Endothelial cell of umbilical vein (primary cell): Measurements from ENCODE around the gene BTBD17. TPM values are rescaled to one million over a fixed set of nuclear protein-coding genes. Genes with fewer than 3 reads are reported as not detected.

Source experiments
- BruUV-seq: library from RNA; stranded (reverse); fragments of 400-500 nt; replicated peaks from 2 replicates; lab custom pipeline; 2021; lab: Mats Ljungman, UMichigan
- CTCF ChIA-PET: fragments of 300-600, 350-600 bp; sonication (Branson Sonifier 250); formaldehyde crosslinking; loops from one replicate; lab custom pipeline; 2021; ENCODE audit warnings: antibody characterized with exemption, inconsistent platforms; lab: Charles Lee
- POLR2A ChIA-PET: fragments of 300-600, 350-600 bp; sonication (Branson Sonifier 250); formaldehyde crosslinking; loops from one replicate; lab custom pipeline; 2021; ENCODE audit warnings: antibody characterized with exemption, inconsistent platforms; lab: Charles Lee
- DNase-seq: peaks from one replicate; pipeline ENCODE4 v3.0.0-alpha.2; 2011; ENCODE audit warnings: low read depth, low spot score
- FAIRE-seq: peaks from 2 replicates; lab custom pipeline; 2011; peaks lifted over from hg19 to GRCh38; lab: Jason Lieb, UNC
- H2AFZ ChIP-seq: 2 replicates; pipeline ENCODE4 v1.6.0; 2012; ENCODE audit warnings: low read depth, low read length, control low read depth, inconsistent platforms
- H3K27ac ChIP-seq: 2 replicates; pipeline ENCODE4 v1.5.1; 2011; ENCODE audit warnings: low read depth, mild to moderate bottlenecking, control low read depth, low read length, moderate library complexity; ENCODE audit not compliant: insufficient read depth
- H3K27me3 ChIP-seq, 2 experiments: 2 replicates each; pipeline versions ENCODE4 v1.6.0 to v1.6.1; 2011; ENCODE audit warnings: low read length in 2 of 2, mixed read lengths in 1 of 2; ENCODE audit not compliant: control insufficient read depth in 2 of 2, insufficient read depth in 2 of 2
- H3K36me3 ChIP-seq, 2 experiments: 2 replicates in 1 of 2; 3 replicates in 1 of 2; pipeline ENCODE4 v1.5.1; 2011; ENCODE audit warnings: low read length in 2 of 2, mild to moderate bottlenecking in 1 of 2, moderate library complexity in 1 of 2; ENCODE audit not compliant: control insufficient read depth in 2 of 2, insufficient read depth in 2 of 2; ENCODE audit errors: extremely low read depth in 1 of 2
- H3K4me1 ChIP-seq: 3 replicates; pipeline ENCODE4 v1.5.1; 2011; ENCODE audit warnings: mild to moderate bottlenecking, low read length; ENCODE audit not compliant: control insufficient read depth, insufficient read depth; ENCODE audit errors: extremely low read depth
- H3K4me2 ChIP-seq: 2 replicates; pipeline ENCODE4 v1.6.1; 2011; ENCODE audit warnings: low read length, control low read depth, mixed read lengths; ENCODE audit not compliant: insufficient read depth
- H3K4me3 ChIP-seq, 3 experiments: fragments of 200-600 bp in 1 of 3; sonication (generic), shearing (Covaris generic) in 1 of 3; replicated peaks in 1 of 3; 2 replicates each; pipeline ENCODE4 v1.5.1; 2011 to 2016; ENCODE audit warnings: control low read depth in 3 of 3, low read length in 3 of 3, mild to moderate bottlenecking in 2 of 3, inconsistent platforms in 1 of 3, low read depth in 1 of 3, moderate library complexity in 1 of 3; ENCODE audit not compliant: insufficient read depth in 1 of 3
- H3K79me2 ChIP-seq: 2 replicates; pipeline ENCODE4 v1.6.0; 2012; ENCODE audit warnings: low read length, inconsistent platforms; ENCODE audit not compliant: control insufficient read depth, insufficient read depth
- H3K9ac ChIP-seq: replicated peaks from 2 replicates; pipeline ENCODE3; 2011; ENCODE audit warnings: low read length, control low read depth; ENCODE audit not compliant: insufficient read depth; ENCODE audit errors: extremely low read depth
- H3K9me1 ChIP-seq: replicated peaks from 3 replicates; pipeline ENCODE4 v1.6.0; 2011; ENCODE audit warnings: mild to moderate bottlenecking, low read length; ENCODE audit not compliant: control insufficient read depth, insufficient read depth; ENCODE audit errors: extremely low read depth
- H3K9me3 ChIP-seq: replicated peaks from 2 replicates; pipeline ENCODE4 v1.5.1; 2012; ENCODE audit warnings: low read length, inconsistent platforms; ENCODE audit not compliant: control insufficient read depth, insufficient read depth
- H4K20me1 ChIP-seq: replicated peaks from 2 replicates; pipeline ENCODE3; 2011; ENCODE audit warnings: mild to moderate bottlenecking, low read length; ENCODE audit not compliant: control insufficient read depth, insufficient read depth; ENCODE audit errors: extremely low read depth
- CTCF ChIP-seq, 2 donors: IDR thresholded peaks; 1 replicate in 1 of 2; 2 replicates in 1 of 2; pipeline ENCODE4 v1.5.1; 2011; ENCODE audit warnings: low read length in 2 of 2, mild to moderate bottlenecking in 2 of 2, moderate library complexity in 2 of 2, control low read depth in 1 of 2, inconsistent platforms in 1 of 2, low read depth in 1 of 2; ENCODE audit not compliant: insufficient read depth in 1 of 2; ENCODE audit errors: extremely low read depth in 1 of 2
- EZH2 ChIP-seq: IDR thresholded peaks from 2 replicates; pipeline ENCODE4 v1.6.1; 2012; ENCODE audit warnings: borderline replicate concordance, low read depth, mild to moderate bottlenecking, moderate library complexity, low read length, inconsistent platforms; ENCODE audit not compliant: severe bottlenecking
- FOS ChIP-seq: IDR thresholded peaks from 2 replicates; pipeline ENCODE4 v1.6.1; 2011; ENCODE audit warnings: mild to moderate bottlenecking, low read length, moderate library complexity, borderline replicate concordance; ENCODE audit not compliant: insufficient read depth
- JUN ChIP-seq: IDR thresholded peaks from 2 replicates; pipeline ENCODE4 v1.6.1; 2011; ENCODE audit warnings: borderline replicate concordance, low read depth; ENCODE audit not compliant: insufficient read length, insufficient read depth
- MAX ChIP-seq: IDR thresholded peaks from 2 replicates; pipeline ENCODE4 v1.6.1; 2011; ENCODE audit not compliant: insufficient read depth, insufficient read length
- MYC ChIP-seq: IDR thresholded peaks from one replicate; pipeline ENCODE4 v1.6.1; 2011; ENCODE audit warnings: mild to moderate bottlenecking, low read depth, low read length
- POLR2AphosphoS5 ChIP-seq: IDR thresholded peaks from 2 replicates; pipeline ENCODE4 v1.6.1; 2012; ENCODE audit warnings: low read depth, mild to moderate bottlenecking, control low read depth, low read length, moderate library complexity; ENCODE audit not compliant: insufficient read depth
- dilution Hi-C: fragments of 300-500 bp; cut with MboI; formaldehyde crosslinking; loops from one replicate; pipeline ENCODE4 v1.15.0; 2019; ENCODE audit warnings: low sequenced_read_pairs; ENCODE audit not compliant: extremely low pct_ligation_motif_present
- intact Hi-C: fragments of 100-400 bp; cut with micrococcal nuclease; formaldehyde crosslinking; loops from one replicate; pipeline ENCODE4 v1.10.0; 2022
- polyA plus RNA-seq, 4 experiments: library from polyadenylated mRNA; depleted of rRNA in 3 of 4; stranded (reverse) in 3 of 4; unstranded in 1 of 4; fragments of >200 nt; gene quantifications; 2 replicates each; pipeline versions ENCODE4 v1.2.1 to v1.2.3, GENCODE V29; 2011 to 2012; ENCODE audit warnings: missing spikeins in 1 of 4
- total RNA-seq: library from RNA; stranded (reverse); gene quantifications from 2 replicates; pipeline ENCODE4 v1.2.3, GENCODE V29; 2021

The BTBD17 gene
- total and polyA plus RNA-seq, 2 donors (not counting 3 experiments of a cell fraction or from before 2014, with no cell fraction given) = not detected

GRCh38 chr17:74386386-74386785 is 24.7 kb upstream of the BTBD17 start:
- ChIA-PET POLR2A (no interaction called here), CTCF (interaction anchor here (0.6 to 0.8 kb wide), 2 partner anchors 10 to 25 kb away, joined by 3 to 4 read pairs; partner anchors contain the start of gene BTBD17)
- Histone ChIP-seq H3K27me3 (no peaks in the 10 kb centered on the region), H3K36me3 (no peaks in the 10 kb centered on the region), H3K9ac (no peak overlapping the region), H3K27ac (no peak overlapping the region), H3K79me2 (no peaks in the 10 kb centered on the region), H2AFZ (no peak overlapping the region), H3K4me2 (no peak overlapping the region), H3K9me3 (no peaks in the 10 kb centered on the region), H3K4me1 (no peaks in the 10 kb centered on the region), H3K9me1 (no peaks in the 10 kb centered on the region), H3K4me3 (no peak overlapping the region), H4K20me1 (no peaks in the 10 kb centered on the region)
- BruUV-seq = no TSS peak
- dilution Hi-C loops = no loop called here
- FAIRE-seq = no peak
- intact Hi-C loops = no loop called here
- DNase-seq = no peak
- TF ChIP-seq CTCF (IDR thresholded peaks at IDR 0.05; ENCODE audit: extremely low read depth in 1 of 2, insufficient read depth in 1 of 2, low read depth in 1 of 2, low read length in 2 of 2) (no peak), POLR2AphosphoS5 (no peak), JUN (no peak)

GRCh38 chr17:74385201-74385600 is 23.5 kb upstream of the BTBD17 start:
- Histone ChIP-seq H3K9me3 (no peaks in the 10 kb centered on the region), H3K9ac (no peak overlapping the region), H3K36me3 (no peaks in the 10 kb centered on the region), H3K4me1 (no peaks in the 10 kb centered on the region), H3K27ac (no peak overlapping the region), H3K9me1 (no peaks in the 10 kb centered on the region), H3K27me3 (no peaks in the 10 kb centered on the region), H2AFZ (no peak overlapping the region), H3K79me2 (no peaks in the 10 kb centered on the region), H3K4me3 (no peak overlapping the region), H3K4me2 (no peak overlapping the region), H4K20me1 (no peaks in the 10 kb centered on the region)
- BruUV-seq = no TSS peak
- TF ChIP-seq POLR2AphosphoS5 = no peak
- TF ChIP-seq MAX = no peak
- TF ChIP-seq FOS = no peak
- TF ChIP-seq EZH2 = no peak
- TF ChIP-seq MYC = no peak
- no peak for DNase-seq
- ChIA-PET POLR2A (no interaction called here), CTCF (interaction anchor here (0.7 kb wide), 1 partner anchor 10 kb away, joined by 3 read pairs; no protein-coding TSS in a partner anchor)
- FAIRE-seq = no peak
- dilution Hi-C loops = no loop called here
- intact Hi-C loops = no loop called here
